ENCODE data around the gene EVI2B. TPM values are rescaled to one million over a fixed set of nuclear protein-coding genes. Genes with fewer than 3 reads are reported as not detected.

Gene EVI2B
- total and polyA plus RNA-seq, 2 experiments from 2014 or later = 0.22 to 0.49 TPM

DNA sequence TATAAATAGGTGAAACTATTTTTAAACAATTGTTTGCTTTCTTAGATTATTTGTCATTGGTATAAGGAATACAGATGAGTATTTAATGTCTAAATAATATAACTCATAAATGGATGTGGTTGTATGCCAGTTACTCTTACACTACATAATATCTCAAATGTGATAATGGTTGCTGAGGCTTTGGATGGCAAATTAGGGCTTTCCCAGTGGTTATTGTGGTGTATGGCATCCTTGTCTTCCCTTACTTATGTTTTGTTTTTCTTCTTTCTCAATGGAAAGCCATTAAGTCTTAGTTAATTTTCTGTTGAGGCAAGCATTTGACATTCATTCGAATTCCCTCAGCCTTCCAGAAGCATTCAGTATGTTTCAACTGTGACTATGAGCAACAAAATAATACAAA lies 27.3 kb downstream of the EVI2B start:
- no peaks in the 10 kb centered on the region for H3F3A ChIP-seq (ENCODE audit: insufficient read depth)
- no peak overlapping the region for H2AFZ ChIP-seq
- no peaks in the 10 kb centered on the region for H3K9me3 ChIP-seq (ENCODE audit: low read depth)
- 97 to 100% methylated on average over 1 of the region's 1 CpG for WGBS, 2 experiments (ENCODE audit: low coverage in 1 of 2, low lambda C conversion rate in 2 of 2, missing lambda C conversion rate in 2 of 2)
- H4K20me1 ChIP-seq (ENCODE audit: insufficient read depth) = no peaks in the 10 kb centered on the region
- H3K9me2 ChIP-seq (ENCODE audit: insufficient read depth) = no peaks in the 10 kb centered on the region
- no peak overlapping the region for H3K4me2 ChIP-seq (ENCODE audit: unreplicated experiment)
- no peaks in the 10 kb centered on the region for H3K27me3 ChIP-seq (replicated peaks; ENCODE audit: insufficient read depth)
- no peak overlapping the region for H3K27ac ChIP-seq
- TF ChIP-seq EZH2phosphoT487 (IDR thresholded peaks at IDR 0.05; ENCODE audit: insufficient read depth, low read depth) = no peak
- H3K4me3 ChIP-seq = no peak overlapping the region
- H3K79me2 ChIP-seq (ENCODE audit: insufficient read depth) = no peaks in the 10 kb centered on the region
- DNase-seq = no peak
- H3K36me3 ChIP-seq (ENCODE audit: low read depth) = peaks cover 8% of the 10 kb centered on the region; the same call in 1 of the 2 replicates
- in situ Hi-C loops (cut with MboI) = no loop called here
- H3K9ac ChIP-seq = no peak overlapping the region
- H3K4me1 ChIP-seq (ENCODE audit: insufficient read depth) = no peaks in the 10 kb centered on the region

DNA sequence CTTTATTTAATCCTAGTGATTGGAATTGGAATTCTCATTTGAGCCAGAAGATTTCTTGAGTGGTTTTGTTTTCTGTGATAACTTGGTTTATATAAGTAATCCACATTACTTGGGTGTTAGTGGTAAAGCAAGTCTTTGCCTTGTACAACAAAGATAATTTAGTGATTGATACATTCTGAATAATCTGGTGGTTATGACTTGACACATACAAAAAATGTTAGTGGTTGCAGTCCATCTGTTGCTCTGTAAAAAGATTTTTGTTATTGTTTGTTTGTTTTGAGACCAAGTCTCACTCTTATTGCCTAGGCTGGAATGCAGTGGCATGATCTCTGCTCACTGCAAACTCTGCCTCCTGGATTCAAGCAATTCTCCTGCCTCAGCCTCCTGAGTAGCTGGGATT lies 30.0 kb downstream of the EVI2B start:
- H3K9me3 ChIP-seq (ENCODE audit: low read depth) = no peaks in the 10 kb centered on the region
- no peaks in the 10 kb centered on the region for H3F3A ChIP-seq (ENCODE audit: insufficient read depth)
- no peak overlapping the region for H3K27ac ChIP-seq
- no peak overlapping the region for H3K9ac ChIP-seq
- H4K20me1 ChIP-seq (ENCODE audit: insufficient read depth) = no peaks in the 10 kb centered on the region
- peaks cover 8% of the 10 kb centered on the region for H3K4me1 ChIP-seq (ENCODE audit: insufficient read depth)
- H3K4me3 ChIP-seq = no peak overlapping the region
- no peak for TF ChIP-seq EZH2phosphoT487 (IDR thresholded peaks at IDR 0.05; ENCODE audit: insufficient read depth, low read depth)
- no peak for TF ChIP-seq EZH2 (IDR thresholded peaks at IDR 0.05; ENCODE audit: insufficient read depth, poor library complexity, severe bottlenecking)
- no peaks in the 10 kb centered on the region for H3K27me3 ChIP-seq (replicated peaks; ENCODE audit: insufficient read depth)
- in situ Hi-C loops (cut with MboI) = no loop called here
- H3K79me2 ChIP-seq (ENCODE audit: insufficient read depth) = no peaks in the 10 kb centered on the region
- H3K9me2 ChIP-seq (ENCODE audit: insufficient read depth) = no peaks in the 10 kb centered on the region
- H3K4me2 ChIP-seq (ENCODE audit: unreplicated experiment) = no peak overlapping the region
- H3K36me3 ChIP-seq (ENCODE audit: low read depth) = peaks cover 6% of the 10 kb centered on the region; the same call in 1 of the 2 replicates
- H2AFZ ChIP-seq = no peak overlapping the region
- no peak for DNase-seq

DNA sequence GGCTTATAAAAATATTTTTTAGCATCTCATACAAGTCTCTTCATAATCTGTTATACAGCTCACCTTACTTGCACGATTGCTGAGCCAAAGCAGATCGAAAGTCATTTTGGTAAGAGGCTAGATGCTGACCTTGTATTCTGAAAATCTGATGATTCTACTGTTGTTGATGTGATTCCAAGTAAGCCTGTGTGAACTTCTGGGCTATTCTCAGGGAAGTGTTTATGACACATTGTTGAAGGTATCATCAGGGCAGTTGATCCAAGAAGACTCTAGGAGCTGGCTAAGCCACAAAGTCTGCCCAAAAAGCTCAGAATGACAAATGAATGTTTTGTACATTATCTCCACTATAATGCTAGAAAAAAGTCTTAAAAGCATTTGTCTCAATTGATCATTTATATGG lies 32.8 kb downstream of the EVI2B start:
- no peaks in the 10 kb centered on the region for H3K27me3 ChIP-seq (replicated peaks; ENCODE audit: insufficient read depth)
- H3K36me3 ChIP-seq (ENCODE audit: low read depth) = peaks cover 12% of the 10 kb centered on the region
- in situ Hi-C loops (cut with MboI) = no loop called here
- H3K9me3 ChIP-seq (ENCODE audit: low read depth) = no peaks in the 10 kb centered on the region
- H3K4me1 ChIP-seq (ENCODE audit: insufficient read depth) = peaks cover 8% of the 10 kb centered on the region
- no peak for TF ChIP-seq EZH2 (IDR thresholded peaks at IDR 0.05; ENCODE audit: insufficient read depth, poor library complexity, severe bottlenecking)
- no peak for TF ChIP-seq EZH2phosphoT487 (IDR thresholded peaks at IDR 0.05; ENCODE audit: insufficient read depth, low read depth)
- no peak overlapping the region for H2AFZ ChIP-seq
- no peak overlapping the region for H3K4me2 ChIP-seq (ENCODE audit: unreplicated experiment)
- no peaks in the 10 kb centered on the region for H4K20me1 ChIP-seq (ENCODE audit: insufficient read depth)
- H3F3A ChIP-seq (ENCODE audit: insufficient read depth) = no peaks in the 10 kb centered on the region
- H3K4me3 ChIP-seq = no peak overlapping the region
- 92 to 97% methylated on average over 2 of the region's 2 CpGs for WGBS, 2 experiments (ENCODE audit: low coverage in 1 of 2, low lambda C conversion rate in 2 of 2, missing lambda C conversion rate in 2 of 2)
- no peak overlapping the region for H3K27ac ChIP-seq
- no peak overlapping the region for H3K9ac ChIP-seq
- DNase-seq = peak; percentile 54
- H3K9me2 ChIP-seq (ENCODE audit: insufficient read depth) = no peaks in the 10 kb centered on the region
- H3K79me2 ChIP-seq (ENCODE audit: insufficient read depth) = no peaks in the 10 kb centered on the region

DNA sequence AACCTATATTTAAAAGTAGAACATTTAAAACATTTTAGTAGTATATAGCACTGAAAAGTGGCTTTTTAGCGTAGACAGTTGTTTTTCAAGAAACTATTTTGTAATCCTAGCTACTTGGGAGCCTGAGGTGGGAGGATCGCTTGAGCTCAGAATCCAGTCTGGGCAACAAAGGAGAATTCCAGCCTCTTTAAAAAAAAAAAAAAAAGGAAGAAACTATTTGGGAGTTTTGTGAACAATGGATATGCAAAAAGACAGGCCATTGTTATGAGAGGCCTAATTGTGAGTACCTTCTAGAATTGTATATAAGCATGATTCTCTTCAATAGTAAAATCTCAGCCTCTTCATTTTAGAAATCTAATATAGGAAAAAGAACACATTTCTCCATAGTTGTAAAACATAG lies 34.5 kb downstream of the EVI2B start:
- TF ChIP-seq EZH2phosphoT487 (IDR thresholded peaks at IDR 0.05; ENCODE audit: insufficient read depth, low read depth) = no peak
- no peak for TF ChIP-seq EZH2 (IDR thresholded peaks at IDR 0.05; ENCODE audit: insufficient read depth, poor library complexity, severe bottlenecking)
- no peaks in the 10 kb centered on the region for H3K27me3 ChIP-seq (replicated peaks; ENCODE audit: insufficient read depth)
- H2AFZ ChIP-seq = no peak overlapping the region
- no peak overlapping the region for H3K4me3 ChIP-seq
- H3K9me2 ChIP-seq (ENCODE audit: insufficient read depth) = no peaks in the 10 kb centered on the region
- no peaks in the 10 kb centered on the region for H3K9me3 ChIP-seq (ENCODE audit: low read depth)
- DNase-seq = no peak
- H3K79me2 ChIP-seq (ENCODE audit: insufficient read depth) = no peaks in the 10 kb centered on the region
- no peak overlapping the region for H3K9ac ChIP-seq
- peaks cover 12% of the 10 kb centered on the region for H3K36me3 ChIP-seq (ENCODE audit: low read depth)
- H3K4me1 ChIP-seq (ENCODE audit: insufficient read depth) = peaks cover 18% of the 10 kb centered on the region
- peaks cover 13% of the 10 kb centered on the region for H3F3A ChIP-seq (ENCODE audit: insufficient read depth)
- H3K4me2 ChIP-seq (ENCODE audit: unreplicated experiment) = no peak overlapping the region
- no peak overlapping the region for H3K27ac ChIP-seq
- in situ Hi-C loops (cut with MboI) = no loop called here
- WGBS, 2 experiments (ENCODE audit: low coverage in 1 of 2, low lambda C conversion rate in 2 of 2, missing lambda C conversion rate in 2 of 2) = 93 to 100% methylated on average over 2 of the region's 2 CpGs
- H4K20me1 ChIP-seq (ENCODE audit: insufficient read depth) = no peaks in the 10 kb centered on the region

DNA sequence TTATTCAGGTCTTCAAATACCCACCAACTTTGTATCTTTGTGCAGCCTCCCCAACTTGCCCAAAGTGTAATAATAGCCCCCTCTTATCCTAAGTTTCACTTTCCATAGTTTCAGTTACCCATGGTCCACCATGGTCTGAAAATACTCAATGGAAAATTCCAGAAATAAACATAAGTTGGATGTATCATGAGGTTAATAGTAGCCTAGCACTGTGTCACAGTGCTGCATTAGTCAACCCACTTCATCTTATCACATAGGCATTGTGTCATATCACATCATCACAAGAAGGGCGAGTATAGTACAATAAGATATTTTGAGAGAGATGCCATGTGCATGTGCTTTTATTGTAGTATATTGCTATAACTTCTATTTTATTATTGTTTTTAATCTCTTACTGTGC lies 38.7 kb downstream of the EVI2B start:
- H3K9me2 ChIP-seq (ENCODE audit: insufficient read depth) = peaks cover 4% of the 10 kb centered on the region; the same call in 1 of the 2 replicates
- H3K27ac ChIP-seq = peak overlapping the region; percentile 47
- no peak overlapping the region for H3K9ac ChIP-seq
- no peaks in the 10 kb centered on the region for H4K20me1 ChIP-seq (ENCODE audit: insufficient read depth)
- H3K27me3 ChIP-seq (replicated peaks; ENCODE audit: insufficient read depth) = no peaks in the 10 kb centered on the region
- peaks cover 28% of the 10 kb centered on the region for H3F3A ChIP-seq (ENCODE audit: insufficient read depth)
- 90 to 97% methylated on average over 1 of the region's 1 CpG for WGBS, 2 experiments (ENCODE audit: low coverage in 1 of 2, low lambda C conversion rate in 2 of 2, missing lambda C conversion rate in 2 of 2)
- H3K4me3 ChIP-seq = no peak overlapping the region
- no peaks in the 10 kb centered on the region for H3K9me3 ChIP-seq (ENCODE audit: low read depth)
- H3K36me3 ChIP-seq (ENCODE audit: low read depth) = peaks cover 6% of the 10 kb centered on the region
- in situ Hi-C loops (cut with MboI) = no loop called here
- peak overlapping the region; percentile 57 for H3K4me2 ChIP-seq (ENCODE audit: unreplicated experiment)
- TF ChIP-seq EZH2phosphoT487 (IDR thresholded peaks at IDR 0.05; ENCODE audit: insufficient read depth, low read depth) (no peak), EZH2 (IDR thresholded peaks at IDR 0.05; ENCODE audit: insufficient read depth, poor library complexity, severe bottlenecking) (no peak)
- DNase-seq = peak; percentile 22
- peaks cover 29% of the 10 kb centered on the region for H3K4me1 ChIP-seq (ENCODE audit: insufficient read depth)
- no peaks in the 10 kb centered on the region for H3K79me2 ChIP-seq (ENCODE audit: insufficient read depth)
- no peak overlapping the region for H2AFZ ChIP-seq

Measured in GM23248 (cell line).